OCI-M2 (cell line): Measurements from ENCODE around the gene MAP3K14.

Source experiments
- DNase-seq: peaks from one replicate; lab custom pipeline; 2025; ENCODE audit not compliant: unreplicated experiment; lab: John Stamatoyannopoulos, UW

The MAP3K14 gene

GRCh38 chr17:45339646-45340605 lies 23.1 kb upstream of the MAP3K14 start:
- no peak for DNase-seq

GRCh38 chr17:45338996-45339535 lies 22.2 kb upstream of the MAP3K14 start:
- DNase-seq = no peak

DNA sequence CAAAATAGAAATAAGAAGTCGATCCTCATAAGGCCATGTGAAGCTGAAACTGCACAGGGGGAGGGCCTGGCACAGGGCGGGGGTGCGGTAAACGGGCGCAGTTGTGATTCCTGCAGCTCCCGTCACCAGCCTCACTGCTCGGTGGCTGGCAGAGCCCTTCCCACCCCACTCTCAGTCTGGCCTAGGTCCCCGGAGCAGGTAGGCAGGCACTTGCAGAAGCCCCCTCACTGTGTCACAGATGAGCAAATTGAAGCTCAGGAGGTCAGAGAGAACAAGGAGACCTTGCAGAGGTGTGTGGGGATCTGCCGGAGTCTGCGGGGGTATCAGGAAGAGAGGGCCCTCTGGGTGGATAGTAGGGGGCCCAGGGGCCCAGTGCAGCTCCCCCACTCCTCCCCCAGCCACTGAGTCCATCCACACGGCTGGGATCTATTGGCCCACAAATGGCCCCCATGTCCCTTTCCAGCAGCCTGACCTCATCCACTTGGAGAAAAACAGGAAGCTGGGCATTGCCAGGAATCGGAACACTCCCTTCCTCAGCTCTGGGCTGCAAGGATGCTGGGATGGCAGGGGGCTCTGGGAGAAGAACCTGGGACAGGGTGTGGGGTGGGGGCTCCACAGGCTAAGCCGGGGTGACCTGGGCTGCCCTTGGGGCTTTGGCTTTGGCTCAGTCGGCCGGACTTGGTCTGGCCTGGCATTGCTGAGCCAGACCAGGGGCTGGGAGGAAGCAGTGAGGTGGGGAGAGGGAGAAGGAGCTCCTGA lies 21.4 kb upstream of the MAP3K14 start:
- no peak for DNase-seq

- DNase-seq = no peak
Observed at GRCh38 chr17:45336390-45337182, 19.8 kb upstream of the MAP3K14 start.

- no peak for DNase-seq
Observed at GRCh38 chr17:45335721-45336120, 18.9 kb upstream of the MAP3K14 start.

GRCh38 chr17:45334701-45335677 lies 18.2 kb upstream of the MAP3K14 start:
- no peak for DNase-seq

DNA sequence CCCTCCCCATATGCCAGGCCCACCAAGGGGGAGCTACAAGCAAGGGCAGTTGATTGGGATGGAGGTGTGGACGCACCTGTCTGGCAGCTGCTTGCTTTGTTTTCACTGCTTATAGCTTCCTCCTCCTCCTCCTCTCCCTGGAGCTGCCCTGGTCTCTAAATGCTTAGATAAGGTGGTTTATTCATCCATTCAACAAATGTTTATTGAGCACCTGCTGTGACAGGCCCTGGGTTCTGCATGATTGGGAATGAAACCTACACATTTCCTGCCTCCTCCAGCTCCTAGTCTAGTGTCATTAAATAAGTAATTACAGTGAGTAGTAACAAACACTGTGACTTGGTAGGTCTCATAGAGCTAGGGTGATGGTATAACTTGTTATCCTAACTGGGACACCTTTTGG lies 17.4 kb upstream of the MAP3K14 start:
- DNase-seq = no peak

GRCh38 chr17:45333702-45334092 lies 16.9 kb upstream of the MAP3K14 start:
- DNase-seq = no peak

DNA sequence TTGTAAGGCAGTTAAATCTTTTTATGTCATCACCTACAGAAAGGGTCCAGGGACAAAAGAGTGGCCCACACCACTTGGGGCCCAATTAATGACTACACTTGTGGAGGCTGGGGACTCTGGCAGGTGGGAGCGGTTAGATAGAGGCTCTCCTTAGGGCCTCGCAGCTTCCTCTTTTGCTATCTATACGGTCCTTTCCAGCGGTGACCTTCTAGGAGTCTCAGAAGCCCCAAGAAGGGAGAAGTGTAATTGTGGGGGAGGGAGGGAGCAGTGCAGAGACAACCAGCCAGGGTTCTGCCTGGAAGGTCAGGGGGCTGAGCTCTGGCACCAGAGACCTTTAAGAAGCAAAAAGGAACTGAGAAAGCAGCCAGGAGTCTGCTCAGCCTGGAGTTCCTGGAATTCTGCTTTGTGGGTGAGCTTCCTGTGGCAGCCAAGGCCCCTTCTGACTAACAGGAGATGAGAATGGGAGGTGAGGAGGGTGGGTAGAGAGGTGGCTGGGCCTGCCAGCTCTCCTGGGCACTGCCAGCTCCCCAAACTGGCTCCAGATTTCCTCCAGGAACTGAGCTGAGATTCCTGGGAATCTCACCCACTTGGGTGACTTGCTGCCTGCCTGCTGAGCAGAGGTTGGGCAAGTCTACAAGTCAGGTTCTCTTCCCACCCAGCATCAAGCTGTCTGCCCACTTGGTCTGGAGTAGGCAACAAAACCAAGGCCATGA lies 16.3 kb upstream of the MAP3K14 start:
- peak; percentile 67 for DNase-seq

DNA sequence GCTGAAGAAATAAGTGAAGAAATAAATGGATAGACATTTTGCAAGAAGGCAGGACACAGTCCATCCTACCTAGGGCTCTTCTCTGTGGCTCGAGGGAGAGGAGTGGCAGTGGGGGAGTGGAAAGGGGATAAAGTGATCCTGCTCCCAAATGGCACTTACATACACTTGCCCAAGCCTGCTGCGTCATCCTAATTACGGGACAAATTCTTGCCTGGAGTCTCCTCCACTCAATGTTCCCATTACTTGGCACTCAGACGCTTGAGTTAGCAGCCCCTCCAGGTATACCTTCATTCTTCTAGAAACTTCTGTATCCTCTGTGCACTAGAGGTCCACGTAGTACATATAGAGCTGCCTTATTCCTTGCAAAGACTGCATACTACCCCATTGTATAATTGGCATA lies 15.7 kb upstream of the MAP3K14 start:
- no peak for DNase-seq

DNA sequence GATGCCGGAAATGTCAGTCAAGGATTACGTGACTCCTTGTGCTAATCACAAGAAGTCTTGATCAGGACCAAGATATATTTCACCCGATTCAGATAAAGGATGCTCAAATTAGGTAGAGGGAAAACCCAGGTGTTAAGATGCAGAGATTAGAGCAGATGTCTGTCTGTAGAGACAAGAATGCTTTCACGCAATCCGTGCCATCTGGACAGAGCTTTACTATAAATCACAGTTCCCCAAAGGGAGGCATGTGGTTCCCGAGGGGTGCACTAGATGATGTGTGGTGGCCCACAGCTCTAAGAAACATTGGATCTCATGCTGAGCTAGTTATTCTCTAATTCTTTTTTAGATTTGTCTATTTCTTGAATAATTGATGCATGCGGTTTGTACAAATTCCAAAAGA lies 9.8 kb upstream of the MAP3K14 start:
- no peak for DNase-seq

DNA sequence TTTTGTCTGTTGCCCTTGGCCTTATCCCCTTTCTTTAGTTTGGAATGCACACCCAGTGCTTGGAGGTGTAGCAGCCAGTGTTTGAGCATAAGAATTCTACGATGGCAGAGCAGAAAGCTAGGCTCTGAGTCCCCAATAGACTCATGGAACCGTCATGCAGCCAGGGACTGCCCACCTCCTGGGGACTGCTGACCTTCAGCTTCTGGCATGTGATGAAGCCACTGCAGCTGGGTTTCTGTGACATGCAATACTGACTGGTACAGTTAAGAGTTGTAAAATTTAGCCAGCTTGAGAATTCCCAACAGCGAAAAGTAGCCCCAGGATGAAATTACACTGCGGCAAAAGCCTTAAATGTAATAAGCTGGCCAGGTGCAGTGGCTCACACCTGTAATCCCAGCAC lies 9.0 kb upstream of the MAP3K14 start:
- no peak for DNase-seq

DNA sequence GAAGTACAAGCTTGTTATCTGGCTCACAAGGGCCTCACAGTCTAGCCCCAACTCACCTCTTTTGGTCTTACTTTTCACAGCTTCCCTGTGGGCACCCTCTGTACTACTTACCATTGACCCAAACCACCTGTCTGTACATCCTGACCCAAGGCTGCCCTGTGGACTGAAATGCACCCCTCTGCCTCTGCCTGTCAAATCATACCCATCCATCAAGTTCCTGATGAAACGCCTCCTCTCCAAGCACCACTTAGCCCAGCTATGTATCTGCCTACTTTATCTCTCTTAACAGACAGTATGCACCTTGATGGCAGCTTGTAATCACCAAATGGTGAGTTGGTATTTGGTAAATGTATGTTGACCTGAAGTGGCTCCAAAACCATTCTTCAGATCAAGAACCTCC lies 7.5 kb upstream of the MAP3K14 start:
- DNase-seq = no peak

GRCh38 chr17:45322168-45322567 lies 5.3 kb upstream of the MAP3K14 start:
- no peak for DNase-seq

DNA sequence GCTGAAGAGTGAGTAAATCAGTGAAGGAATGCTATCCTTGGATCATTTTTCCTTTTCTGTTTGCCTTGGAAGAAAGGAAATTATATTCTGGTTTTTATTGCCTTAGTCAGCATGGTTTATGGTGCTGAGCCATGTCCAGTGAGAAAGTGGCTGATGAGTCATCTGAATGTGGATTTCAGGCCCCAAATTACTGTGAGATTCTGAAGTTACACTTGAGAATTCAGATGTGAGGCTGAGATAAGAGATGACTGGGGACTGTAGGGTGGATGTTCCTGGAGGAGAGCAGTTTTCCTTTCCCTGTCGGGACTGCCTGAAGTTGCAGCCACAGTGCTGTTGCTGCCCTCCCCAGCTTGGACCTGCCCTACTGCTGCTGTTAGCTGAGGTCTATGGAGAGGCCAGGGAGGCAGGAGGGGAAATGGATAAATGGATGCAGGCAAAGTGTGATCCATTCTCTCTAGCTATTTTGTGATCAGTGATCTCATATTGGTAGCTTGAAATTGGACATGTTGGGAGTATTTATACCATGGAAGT lies 4.2 kb upstream of the MAP3K14 start:
- DNase-seq = no peak

DNA sequence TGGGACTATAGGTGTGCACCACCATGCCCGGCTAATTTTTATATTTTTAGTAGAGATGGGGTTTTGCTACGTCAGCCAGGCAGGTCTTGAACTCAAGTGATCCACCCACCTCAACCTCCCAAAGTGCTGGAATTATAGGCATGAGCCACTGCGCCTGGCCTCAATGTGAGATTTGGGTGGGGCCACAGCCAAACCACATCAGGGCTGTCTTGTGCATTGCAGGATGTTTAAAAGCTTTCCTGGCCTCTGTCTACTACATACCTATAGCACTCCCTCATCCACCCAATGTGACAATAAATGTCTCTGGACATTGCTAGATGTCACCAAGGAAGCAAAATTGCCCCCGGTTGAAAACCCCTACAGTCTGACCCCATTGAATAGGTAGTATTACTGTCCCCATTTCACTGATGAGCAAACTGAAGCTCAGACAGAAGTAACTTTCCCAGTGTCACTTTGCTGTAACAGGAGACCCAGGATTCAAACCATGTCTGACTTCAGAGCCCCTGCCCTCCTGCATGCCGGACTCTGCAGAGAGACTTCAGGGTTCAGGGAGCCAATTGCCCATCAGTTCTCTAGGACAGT lies 3.6 kb upstream of the MAP3K14 start:
- DNase-seq = no peak

DNA sequence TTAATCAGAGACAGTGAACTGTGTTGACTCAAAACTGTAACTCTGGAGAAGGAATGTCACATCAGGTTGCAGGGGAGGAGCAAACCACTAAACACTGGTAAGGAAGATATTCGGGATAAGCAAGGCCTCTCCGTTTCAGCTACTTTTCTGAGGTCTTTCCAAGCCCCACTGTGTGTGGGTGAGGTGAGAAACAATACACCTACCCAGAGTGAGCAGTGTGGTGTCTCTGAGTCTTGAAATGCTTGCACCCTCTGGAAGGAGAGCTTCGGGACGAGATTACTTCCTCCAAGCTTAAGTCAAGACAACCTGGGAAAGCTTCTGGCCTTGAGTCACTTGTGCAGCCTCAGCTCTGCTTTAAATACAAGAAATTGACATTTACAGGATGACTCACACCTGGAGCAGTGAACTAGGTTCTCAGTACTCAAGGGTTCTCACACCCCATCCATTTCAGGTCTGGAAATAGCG lies 2.5 kb upstream of the MAP3K14 start:
- no peak for DNase-seq

- no peak for DNase-seq
Observed at GRCh38 chr17:45318561-45319230, 1.9 kb upstream of the MAP3K14 start.
